ENCODE results near the gene PIK3R6.
A peak's percentile ranks its signal among the peaks of the same experiment; 100 is the strongest.

PIK3R6 gene

DNA sequence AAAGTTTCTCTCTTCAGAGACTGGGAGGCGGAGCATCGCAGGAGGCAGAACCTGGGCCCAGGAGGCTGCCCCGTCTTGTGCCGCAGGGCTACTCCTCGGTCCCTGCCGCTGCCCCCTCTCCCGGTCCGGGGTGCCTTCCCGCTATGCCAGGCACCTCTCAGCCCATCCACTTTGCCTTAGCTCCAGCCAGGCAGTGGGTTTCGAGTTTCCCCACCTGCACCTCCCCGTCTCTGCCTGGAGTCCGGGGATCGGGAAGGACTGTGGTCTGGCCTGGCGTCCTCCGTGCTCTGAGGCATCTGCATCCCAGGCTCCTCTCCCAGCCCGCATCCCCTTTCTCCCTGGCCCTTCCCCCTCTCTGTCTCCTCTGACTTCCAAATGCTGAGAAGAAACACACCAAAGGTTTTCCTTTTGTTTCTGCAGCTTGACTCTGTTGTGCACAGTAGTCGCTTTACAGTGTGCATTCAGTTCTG is 26.8 kb upstream of the PIK3R6 start:
- no peak for DNase-seq

DNA sequence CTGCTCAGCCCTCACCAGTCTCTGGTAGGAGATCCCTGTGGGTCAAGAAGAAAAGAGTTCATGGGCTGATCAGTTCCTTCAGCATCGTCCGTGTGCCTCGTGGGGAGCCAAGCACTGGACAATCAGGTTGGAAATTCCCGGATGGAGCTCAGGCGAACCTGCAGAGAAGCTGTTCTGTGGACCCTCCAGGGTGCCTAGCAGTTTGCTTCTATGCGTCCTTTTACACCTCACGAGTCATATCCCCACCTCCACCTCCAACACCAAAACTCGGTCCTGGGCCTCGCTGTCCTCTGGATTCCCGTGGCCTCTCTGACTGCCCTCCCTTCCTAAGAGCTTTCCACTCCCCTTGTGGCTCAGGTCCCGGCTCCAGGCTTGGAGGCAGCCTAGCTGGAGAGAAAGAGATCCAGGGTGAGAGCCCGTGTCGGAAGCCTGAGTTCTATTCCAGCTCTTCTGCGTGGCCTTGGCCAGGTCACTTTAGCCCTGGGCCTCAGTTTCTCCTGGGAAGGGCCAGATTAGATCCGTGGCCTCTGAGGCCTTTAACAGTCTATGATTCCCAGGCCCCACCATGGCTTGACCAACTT is 26.2 kb upstream of the PIK3R6 start:
- no peak for DNase-seq

DNA sequence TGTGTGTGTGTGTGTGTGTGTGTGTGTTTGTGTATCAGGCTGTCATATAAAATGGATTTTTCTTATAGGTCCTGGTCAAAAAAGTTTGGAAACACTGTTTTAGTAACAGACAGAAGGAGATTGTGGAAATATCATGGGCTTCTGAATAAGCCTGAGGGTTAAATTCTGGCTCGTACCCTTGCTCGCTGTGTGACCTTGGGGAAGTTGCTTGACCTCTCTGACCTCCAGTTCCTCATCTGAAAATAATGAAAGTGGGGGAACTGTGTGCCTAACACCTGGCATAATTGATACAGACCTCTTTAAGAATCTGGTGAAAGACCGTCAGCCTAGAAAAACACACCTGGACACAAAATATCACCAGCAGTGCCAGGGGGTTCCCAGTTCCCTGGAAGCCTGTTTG is 25.6 kb upstream of the PIK3R6 start:
- DNase-seq: no peak

DNA sequence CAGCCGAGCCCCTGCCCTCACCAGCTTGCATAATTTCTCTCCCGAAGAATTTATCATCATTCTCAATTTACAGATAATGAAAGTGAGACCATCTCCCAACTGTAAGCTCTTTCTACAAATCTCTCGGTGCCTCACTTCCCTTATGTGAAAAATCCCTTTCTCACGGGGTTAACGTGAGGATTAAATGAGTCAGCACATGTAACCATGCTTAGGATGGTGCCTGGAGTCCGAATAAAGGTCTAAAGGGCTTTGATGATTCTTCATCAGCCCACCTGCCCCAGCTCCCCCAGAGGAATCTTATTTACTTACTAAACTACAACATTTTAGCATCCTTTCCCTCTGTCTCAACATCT is 24.8 kb upstream of the PIK3R6 start:
- DNase-seq: no peak

DNA sequence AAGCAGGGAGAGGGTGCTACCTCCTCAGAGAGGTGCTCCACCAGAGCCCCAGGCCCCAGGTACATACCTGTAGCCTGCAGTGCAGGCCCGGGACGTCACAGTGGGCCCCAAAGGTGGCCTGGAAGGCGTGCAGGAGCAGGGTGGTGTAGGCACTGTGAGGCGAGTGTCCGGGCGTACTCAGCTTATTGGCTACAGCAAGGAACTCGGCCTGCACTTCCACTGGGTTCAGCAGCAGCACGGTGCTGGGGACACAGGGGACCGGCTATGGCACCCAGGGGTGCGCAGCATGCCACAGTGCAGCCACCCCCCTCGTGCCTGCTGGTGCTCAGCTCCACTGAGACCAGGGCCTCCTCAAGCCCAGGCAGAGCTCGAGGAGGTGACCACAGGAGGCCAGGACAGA is 23.2 kb upstream of the PIK3R6 start:
- DNase-seq: no peak

DNA sequence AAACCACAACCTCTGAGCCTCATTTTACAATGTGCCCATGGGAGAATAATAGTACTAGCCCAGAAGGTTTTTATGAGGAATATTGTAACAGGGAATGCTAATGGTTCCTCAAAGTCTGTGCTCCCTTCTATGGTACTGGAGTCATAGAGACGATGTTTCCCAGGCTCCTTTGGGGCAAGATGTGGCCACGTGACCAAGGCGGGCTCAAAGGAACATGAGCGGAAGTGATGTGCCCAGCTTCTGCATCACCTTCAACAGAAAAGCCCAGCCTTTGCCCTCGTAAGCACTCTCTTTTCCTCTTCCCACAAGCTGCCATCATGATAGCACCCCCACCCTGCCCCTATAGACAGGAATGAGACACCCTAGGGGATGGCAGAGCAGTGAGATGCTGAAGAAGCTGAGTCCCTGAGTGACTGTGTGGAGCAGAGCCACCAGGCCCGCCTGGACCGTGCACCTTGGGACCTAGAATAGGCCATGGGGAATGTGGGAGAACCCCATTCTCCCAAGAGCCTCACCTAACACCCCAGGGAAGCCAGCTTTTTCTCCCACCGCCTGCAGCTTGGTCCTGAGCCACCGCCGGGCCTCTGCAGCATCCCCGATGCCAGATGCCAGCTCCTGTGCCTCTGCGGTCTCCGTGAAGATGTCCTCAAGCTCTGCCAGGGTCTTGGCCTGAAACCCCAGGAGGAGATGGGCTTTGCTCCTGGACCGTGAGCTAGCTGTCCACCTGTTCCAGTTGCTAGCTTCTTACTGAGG is 22.2 kb upstream of the PIK3R6 start:
- no peak for DNase-seq

DNA sequence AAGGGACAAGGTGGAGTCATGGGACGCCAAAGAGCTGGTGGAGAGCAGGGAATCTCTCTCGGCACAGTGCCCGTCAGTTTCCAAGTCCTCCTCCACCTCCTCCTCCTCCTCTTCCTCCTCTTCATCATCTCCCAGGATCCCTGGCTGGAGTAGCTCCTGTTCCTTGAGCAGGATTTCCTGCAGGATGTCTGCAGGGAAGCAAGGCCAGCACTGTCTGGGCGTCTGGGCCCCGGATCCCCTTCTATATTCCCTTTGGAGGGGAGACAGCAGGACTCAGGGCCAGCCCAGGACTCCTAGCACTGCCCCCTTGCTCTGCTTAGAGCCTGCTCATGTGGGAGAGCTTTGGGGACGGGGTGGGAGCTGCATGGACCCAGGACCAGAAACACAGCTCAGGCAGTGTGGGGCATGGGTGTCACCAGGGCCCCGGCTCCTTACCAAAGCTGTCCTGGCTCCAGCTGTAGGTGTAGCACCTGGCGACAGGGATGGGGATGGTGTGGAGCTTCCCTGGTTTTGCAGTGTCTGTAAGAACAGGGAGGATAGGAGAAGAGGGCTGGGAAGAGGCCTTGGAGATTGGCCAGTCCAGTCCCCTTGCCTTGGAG is 21.3 kb upstream of the PIK3R6 start:
- no peak for DNase-seq

DNA sequence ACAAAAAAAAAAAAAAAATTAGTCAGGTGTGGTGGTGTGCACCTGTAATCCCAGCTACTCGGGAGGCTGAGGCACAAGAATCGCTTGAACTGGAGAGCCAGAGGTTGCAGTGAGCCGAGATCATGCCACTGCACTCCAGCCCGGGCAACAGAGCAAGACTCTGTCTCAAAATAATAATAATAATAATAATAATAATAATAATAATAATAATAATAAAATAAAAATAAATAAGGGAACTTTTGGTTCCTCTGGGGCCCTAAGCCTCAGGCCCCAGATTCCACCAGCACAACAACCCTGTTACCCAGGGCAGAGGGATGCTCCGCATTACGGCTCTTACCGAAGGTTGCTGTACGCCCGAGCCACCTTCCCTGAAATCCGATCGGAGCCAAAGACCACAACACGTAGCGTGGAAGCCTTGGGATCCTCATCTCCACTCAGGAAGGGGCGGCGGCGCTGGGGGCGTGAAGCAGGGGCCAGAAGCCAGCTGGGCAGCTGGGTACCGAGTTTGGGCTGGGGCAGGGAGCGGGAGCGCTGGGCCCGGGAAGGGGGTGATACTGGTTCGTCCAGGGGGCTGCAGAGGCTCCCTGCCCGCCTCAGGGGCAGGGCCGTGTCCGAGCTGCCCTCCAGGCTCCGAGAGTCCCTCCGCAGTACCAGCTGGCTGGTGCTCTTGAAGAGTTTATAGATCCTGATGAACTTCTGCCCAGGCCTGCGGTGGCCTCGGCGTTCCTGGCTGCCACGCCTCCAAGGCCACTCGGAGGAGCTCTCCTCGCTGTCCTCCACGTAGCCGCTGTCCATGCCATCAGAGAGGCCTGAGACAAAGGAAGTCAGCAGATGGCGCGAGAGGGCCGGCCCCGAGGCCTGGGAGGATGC is 20.6 kb upstream of the PIK3R6 start:
- DNase-seq: peak; percentile 65

DNA sequence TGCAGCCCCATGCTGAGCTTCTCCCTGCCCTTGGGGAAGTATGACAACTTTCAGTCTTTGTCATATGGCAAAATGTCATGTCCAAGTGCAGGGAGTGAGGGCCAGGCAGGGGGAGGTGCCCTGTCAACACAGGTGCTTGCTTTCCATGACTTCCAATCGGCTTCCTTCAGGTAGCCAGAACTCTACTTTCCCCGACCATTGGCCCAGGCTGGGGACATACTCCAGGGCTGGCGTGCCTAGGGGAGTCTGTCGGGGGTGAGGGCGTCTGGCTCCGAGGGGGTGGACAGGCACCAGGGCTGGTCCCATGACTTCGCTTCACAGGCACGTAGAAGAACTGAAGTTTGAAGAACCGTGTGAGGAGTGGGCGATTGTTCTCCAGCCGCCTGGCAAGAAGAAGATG is 19.8 kb upstream of the PIK3R6 start:
- no peak for DNase-seq

DNA sequence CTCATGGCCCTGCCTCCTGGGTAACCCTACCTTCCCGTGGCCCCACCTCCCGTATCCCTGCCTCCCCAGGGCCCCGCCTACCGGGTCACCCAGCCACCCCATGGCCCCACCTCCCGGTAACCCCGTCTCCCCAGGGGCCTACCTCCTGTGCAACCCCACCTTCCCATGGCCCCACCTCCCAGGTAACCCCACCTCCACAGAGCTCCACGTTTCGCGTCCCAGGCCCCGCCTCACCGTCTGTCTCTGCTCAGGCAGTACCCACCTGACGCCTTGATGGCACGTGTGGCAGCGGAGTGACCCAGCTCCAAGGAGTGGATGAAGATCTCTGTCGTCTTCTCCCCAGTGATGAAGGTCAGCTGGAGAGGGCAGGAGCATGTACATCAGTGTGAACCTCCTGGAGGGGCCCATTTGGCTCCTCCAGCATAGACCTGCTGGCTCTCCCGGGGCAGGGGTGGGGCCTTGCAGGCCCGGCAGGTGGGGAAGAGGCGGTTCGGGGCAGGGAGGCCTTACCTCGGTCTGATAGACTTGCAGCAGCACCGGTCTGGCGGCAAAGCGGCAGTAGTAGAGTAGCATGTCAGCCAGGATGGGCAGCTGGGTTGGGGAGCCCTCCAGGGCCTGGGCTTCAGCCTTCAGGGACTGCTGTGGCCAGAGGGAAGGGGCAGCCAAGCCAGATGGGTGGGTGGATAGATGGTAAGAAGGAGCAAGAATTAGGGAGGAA is 18.7 kb upstream of the PIK3R6 start:
- DNase-seq: no peak

DNA sequence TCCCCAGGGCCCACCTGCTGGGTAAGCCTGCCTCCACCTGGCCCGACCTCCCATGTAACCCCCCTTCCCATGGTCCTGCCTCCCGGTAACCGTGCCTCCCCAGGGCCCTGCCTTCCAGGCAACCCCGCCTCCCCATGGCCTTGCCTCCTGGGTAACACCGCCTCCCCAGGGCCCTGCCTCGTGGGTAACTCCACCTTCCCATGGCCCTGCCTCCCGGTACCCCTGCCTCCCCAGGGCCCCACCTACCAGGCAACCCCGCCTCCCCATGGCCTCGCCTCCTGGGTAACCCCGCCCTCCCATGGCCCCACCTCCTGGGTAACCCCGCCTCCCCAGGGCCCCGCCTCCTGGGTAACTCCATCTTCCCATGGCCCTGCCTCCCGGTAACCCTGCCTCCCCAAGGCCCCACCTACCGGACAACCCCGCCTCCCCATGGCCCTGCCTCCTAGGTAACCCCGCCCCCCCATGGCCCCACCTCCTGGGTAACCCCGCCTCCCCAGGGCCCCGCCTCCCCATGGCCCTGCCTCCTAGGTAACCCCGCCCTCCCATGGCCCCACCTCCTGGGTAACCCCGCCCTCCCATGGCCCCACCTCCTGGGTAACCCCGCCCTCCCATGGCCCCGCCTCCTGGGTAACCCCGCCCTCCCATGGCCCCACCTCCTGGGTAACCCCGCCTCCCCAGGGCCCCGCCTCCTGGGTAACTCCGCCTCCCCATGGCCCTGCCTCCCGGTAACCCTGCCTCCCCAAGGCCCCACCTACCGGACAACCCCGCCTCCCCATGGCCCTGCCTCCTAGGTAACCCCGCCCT is 17.9 kb upstream of the PIK3R6 start:
- peak; percentile 31 for DNase-seq

DNA sequence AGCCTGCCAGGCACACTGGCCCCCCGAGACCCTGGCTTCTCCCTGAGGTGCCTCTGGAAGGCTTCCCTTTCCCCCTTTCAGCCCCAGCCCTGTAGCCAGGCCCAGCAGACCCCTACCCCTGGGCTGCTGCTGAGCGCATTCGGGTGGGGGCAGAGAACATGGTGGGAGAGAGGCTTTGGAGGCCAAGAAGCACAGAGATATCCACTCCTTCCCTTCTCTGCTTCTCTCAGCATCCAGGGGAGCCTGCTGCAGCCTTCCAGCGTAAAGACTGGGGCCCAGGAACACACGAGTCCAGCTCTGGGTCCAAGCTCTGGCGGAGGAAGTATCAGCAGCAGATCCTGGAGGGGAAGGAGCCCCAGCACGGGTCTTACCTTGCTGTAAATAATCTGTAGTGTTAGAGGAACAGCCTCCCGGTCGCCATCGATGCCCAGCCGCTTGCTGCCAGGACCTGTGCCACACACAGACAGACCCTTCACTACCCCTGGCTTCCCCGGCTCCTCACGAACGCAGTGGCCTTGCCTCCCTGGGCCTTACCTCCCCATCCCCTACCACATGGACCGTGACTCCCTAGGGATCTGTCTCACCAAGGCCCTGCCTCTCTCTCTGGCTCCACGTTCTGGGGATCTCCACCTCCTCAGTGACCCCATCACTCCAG is 17.0 kb upstream of the PIK3R6 start:
- no peak for DNase-seq

DNA sequence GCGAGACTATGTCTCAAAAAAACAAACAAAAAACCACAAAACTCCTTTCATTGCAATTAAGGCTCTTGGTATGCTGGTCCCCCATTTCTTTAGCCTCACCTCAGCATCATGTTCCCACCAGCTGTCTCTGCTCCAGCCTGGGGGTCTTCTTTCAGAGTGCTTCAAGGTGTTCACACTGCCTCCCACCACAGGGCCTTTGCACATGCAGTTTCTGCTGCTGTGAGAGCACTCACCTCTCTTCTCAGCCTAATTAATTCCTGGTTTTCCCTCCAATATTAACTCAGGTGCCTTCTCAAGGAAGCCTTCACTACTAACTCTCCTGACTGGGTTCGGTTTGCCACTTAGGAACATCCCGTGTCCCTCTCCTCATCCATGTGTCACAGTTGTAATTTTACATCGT is 15.9 kb upstream of the PIK3R6 start:
- DNase-seq: no peak

DNA sequence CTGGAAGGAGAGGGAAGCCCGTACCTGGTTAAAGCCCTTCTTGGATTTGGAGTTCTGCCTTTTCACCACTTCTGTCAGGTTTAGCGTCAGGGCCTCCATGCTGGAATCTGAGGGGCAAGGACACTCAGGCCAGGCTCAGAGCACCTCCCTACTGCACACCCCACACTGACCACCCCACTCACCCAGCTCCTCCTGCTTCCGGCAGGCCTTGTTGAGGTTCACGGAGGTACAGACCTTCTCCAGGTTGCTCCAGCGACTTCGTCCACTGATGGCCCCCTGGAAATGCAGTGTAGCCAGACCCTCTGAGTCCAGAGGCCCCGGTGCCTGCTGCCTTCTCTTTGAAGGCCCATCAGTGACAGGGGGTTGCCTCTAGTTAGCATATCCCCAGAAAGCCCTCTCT is 14.1 kb upstream of the PIK3R6 start:
- no peak for DNase-seq

DNA sequence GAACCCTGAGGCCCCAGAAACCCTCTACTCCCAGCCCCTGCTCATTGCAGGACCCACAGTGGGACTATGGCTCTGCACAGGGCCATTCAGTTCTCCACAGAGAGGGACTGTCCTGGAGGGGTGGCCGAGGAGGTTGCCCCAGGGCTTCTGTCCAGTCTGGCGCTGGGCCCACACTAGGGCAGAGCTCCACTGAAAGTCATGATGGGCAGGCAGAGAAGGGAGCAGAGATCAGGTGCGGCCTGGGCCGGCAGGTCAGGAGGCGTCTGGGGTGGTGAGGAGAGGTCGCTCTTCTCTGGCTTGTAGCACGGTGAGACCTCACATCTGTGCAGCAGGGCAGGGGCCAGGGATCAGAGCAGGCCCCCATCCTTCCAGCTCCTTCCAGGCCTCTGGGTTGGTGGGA is 13.0 kb upstream of the PIK3R6 start:
- DNase-seq: no peak

DNA sequence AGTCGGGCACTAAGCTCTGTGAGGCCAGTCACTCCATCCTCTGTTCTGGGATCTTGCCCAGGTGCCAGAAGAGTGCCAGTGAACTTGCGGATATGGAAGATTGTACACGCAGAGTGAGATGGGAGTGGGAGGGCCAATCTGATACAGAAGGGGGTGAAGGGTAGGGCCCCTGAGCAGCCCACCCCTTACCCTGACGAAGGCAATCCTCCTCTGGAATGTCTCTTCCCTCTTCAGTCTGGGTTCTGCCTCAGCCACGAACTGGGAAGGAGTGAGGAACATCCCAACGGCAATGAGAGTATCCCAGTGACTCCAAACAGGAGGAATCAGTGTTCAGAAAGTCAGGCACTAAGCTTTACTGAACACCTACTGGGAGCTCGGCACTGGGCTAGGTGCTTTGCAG is 11.9 kb upstream of the PIK3R6 start:
- DNase-seq: no peak

DNA sequence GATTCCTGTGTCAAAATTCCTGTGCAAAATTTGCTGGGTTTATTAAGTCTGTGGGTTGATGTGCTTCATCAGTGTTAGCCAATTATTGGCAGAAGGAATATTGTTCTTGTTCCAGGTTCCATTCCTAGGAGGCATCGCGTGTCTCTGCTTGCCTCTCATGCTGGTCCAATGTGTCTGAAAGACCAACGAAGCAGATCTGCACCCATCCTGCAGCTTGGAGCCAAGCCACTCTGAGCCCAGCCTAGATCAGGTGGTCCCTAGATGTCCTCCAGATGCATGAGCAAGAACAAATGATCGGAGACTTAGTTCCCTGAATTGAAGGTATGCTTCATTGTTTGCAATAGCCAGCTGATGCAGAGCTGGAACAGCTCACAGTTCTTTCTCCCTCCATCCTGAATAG is 10.5 kb upstream of the PIK3R6 start:
- DNase-seq: no peak

DNA sequence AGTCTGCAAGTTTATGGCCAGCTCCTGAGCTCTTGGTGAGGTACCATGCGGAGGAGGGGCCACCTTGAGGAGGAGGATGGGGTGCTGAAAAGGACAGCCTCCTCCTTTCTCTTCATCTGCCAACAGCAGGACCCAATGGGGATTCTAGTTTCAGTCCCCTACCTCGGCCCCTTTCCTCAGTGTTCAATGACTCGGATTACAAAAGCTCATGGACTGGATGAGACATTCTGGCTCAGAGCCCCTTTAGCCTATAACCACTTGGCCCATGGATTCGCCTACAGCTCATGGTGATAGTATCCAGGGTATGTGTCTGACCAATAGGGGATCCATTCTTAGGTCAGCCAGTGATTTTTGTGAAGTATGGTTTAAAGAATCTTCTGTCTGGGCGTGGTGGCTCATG is 8.5 kb upstream of the PIK3R6 start:
- DNase-seq: no peak

DNA sequence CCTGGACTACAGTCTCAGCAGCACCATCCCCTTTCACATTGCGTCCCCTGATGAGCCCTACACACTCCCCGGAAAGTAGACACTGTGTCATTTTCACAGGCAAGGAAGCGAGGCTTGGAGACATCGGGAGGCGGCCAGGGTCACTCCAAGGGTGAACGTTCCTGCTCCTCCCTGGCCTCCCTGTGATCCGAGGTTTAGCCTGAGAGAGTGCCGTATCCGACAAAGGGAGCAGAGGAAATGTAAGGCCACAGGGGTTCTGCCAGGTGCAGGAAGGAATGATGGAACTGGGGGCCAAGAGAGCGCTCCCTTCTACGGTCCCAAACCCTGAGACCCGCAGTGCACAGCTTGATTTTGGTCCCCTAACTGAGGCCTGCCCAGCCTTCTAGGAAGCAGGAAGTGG is 8.0 kb upstream of the PIK3R6 start:
- no peak for DNase-seq

DNA sequence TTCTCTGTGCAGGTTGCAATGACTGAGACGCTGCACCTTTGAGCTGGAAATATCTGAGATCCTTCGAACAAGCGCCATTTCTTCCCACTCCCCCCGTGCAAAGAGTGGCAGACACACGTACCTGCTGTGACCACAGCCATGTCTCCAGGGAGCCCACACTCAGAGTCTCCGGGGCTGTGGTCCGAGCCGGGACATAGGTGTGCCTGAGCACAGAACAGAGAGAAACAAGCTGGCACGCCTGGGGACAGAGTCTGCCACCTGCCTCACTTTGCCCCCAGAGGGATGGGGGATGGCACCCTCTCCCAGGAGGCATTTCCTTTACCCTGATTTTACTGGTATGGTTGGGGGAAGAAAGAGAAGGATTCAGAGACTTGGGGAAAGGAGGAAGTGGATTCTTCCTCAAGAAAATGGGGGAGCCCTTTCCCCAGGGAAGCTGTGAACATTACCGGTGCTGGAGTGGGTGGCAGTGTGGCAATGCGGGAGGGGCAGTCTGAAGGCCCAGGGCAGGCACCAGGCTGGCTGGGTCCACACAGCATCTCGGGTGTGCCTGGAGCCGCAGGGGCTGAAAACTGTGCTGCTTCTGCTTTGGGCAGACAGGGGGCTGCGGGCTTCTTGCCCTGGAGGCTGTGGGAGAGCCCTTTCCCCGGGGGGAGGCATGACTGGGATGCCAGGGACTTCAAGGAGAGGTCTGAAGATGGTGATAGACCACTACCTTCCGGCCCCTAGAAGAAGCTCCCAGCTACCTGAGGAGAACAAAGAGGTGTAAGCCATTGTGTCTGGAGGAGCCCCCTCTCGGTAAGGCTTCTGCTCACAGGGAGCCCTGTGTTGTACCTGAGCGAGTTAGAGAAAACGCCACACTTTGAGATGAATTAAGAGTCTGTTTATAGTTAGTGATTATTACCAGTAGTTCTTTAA is 6.6 kb upstream of the PIK3R6 start:
- no peak for DNase-seq
